IMR-90 (cell line): Measurements from ENCODE around the gene KCNH4. TPM values are rescaled to one million over a fixed set of nuclear protein-coding genes. Genes with fewer than 3 reads are reported as not detected.

Experiments used
- ATAC-seq: fragments of 200-7000 bp; cut with Tn5 transposase; 2 replicates; pipeline ENCODE4 v1.9.1; 2020; ENCODE audit warnings: low read depth, mild to moderate bottlenecking, moderate library complexity
- BruUV-seq: library from RNA; stranded (reverse); fragments of 400-500 nt; replicated peaks from 2 replicates; lab custom pipeline; 2021; lab: Mats Ljungman, UMichigan
- CTCF ChIA-PET: fragments of 300-600 bp; formaldehyde crosslinking; extraction: SDS; loops from one replicate; lab custom pipeline; 2021; ENCODE audit warnings: antibody characterized with exemption; lab: Yijun Ruan, JAX
- POLR2A ChIA-PET: fragments of 300-600 bp; sonication (Branson Sonifier 250); formaldehyde crosslinking; loops from one replicate; lab custom pipeline; 2022; ENCODE audit warnings: antibody characterized with exemption; ENCODE audit not compliant: unreplicated experiment; lab: Charles Lee
- DNase-seq: peaks from one replicate; pipeline ENCODE4 v3.0.0; 2013
- H2AFZ ChIP-seq: replicated peaks from 2 replicates; pipeline ENCODE3; 2013; ENCODE audit warnings: low read length, mild to moderate bottlenecking; ENCODE audit not compliant: poor library complexity
- H2AK5ac ChIP-seq: 2 replicates; pipeline ENCODE4 v1.6.1; 2013; ENCODE audit warnings: low read depth, low read length, inconsistent platforms
- H2AK9ac ChIP-seq: replicated peaks from 2 replicates; pipeline ENCODE3; 2013; ENCODE audit warnings: mild to moderate bottlenecking, low read depth, low read length, moderate library complexity; ENCODE audit not compliant: poor library complexity
- H2BK120ac ChIP-seq: 2 replicates; pipeline ENCODE4 v1.6.1; 2013; ENCODE audit warnings: low read depth, low read length, inconsistent platforms
- H2BK15ac ChIP-seq: 3 replicates; pipeline ENCODE4 v1.6.1; 2013; ENCODE audit warnings: low read depth, low read length, inconsistent platforms
- H2BK20ac ChIP-seq: 2 replicates; pipeline ENCODE4 v1.6.1; 2013; ENCODE audit warnings: low read depth, mild to moderate bottlenecking, inconsistent platforms, low read length, moderate library complexity
- H2BK5ac ChIP-seq: 2 replicates; pipeline ENCODE4 v1.6.1; 2013; ENCODE audit warnings: mild to moderate bottlenecking, low read depth, low read length, inconsistent platforms; ENCODE audit not compliant: poor library complexity, severe bottlenecking
- H3K14ac ChIP-seq: replicated peaks from 2 replicates; pipeline ENCODE4 v1.6.1; 2013; ENCODE audit warnings: low read depth, low read length, inconsistent platforms
- H3K18ac ChIP-seq: 2 replicates; pipeline ENCODE4 v1.6.1; 2013; ENCODE audit warnings: low read depth, low read length, control low read depth
- H3K23ac ChIP-seq: 2 replicates; pipeline ENCODE4 v1.6.1; 2013; ENCODE audit warnings: low read depth, low read length, inconsistent platforms
- H3K27ac ChIP-seq: 2 replicates; pipeline ENCODE4 v1.5.1; 2013; ENCODE audit warnings: mild to moderate bottlenecking, control low read depth, low read length; ENCODE audit not compliant: insufficient read depth
- H3K27me3 ChIP-seq: 2 replicates; pipeline ENCODE4 v1.6.1; 2013; ENCODE audit warnings: low read length; ENCODE audit not compliant: control insufficient read depth, insufficient read depth
- H3K36me3 ChIP-seq: 2 replicates; pipeline ENCODE4 v1.6.1; 2013; ENCODE audit warnings: low read length, mixed read lengths; ENCODE audit not compliant: control insufficient read depth, insufficient read depth
- H3K4ac ChIP-seq: 2 replicates; pipeline ENCODE4 v1.6.1; 2013; ENCODE audit warnings: low read depth, low read length, inconsistent platforms
- H3K4me1 ChIP-seq: 2 replicates; pipeline ENCODE4 v1.6.1; 2013; ENCODE audit warnings: low read length, mixed read lengths; ENCODE audit not compliant: control insufficient read depth, insufficient read depth
- H3K4me2 ChIP-seq: 2 replicates; pipeline ENCODE4 v1.6.1; 2013; ENCODE audit warnings: low read depth, mild to moderate bottlenecking, control low read depth, low read length, moderate library complexity
- H3K4me3 ChIP-seq: 2 replicates; pipeline ENCODE4 v1.5.1; 2013; ENCODE audit warnings: low read depth, mild to moderate bottlenecking, control low read depth, low read length, moderate library complexity; ENCODE audit not compliant: insufficient read depth
- H3K56ac ChIP-seq: 2 replicates; pipeline ENCODE4 v1.6.1; 2013; ENCODE audit warnings: low read length, inconsistent platforms; ENCODE audit not compliant: insufficient read depth; ENCODE audit errors: extremely low read depth
- H3K79me1 ChIP-seq, 2 experiments: 2 replicates each; pipeline ENCODE4 v1.6.1; 2013; ENCODE audit warnings: low read length in 2 of 2, inconsistent platforms in 1 of 2, low read depth in 1 of 2
- H3K9ac ChIP-seq: 2 replicates; pipeline ENCODE4 v1.6.1; 2013; ENCODE audit warnings: low read depth, low read length, control low read depth
- H3K9me1 ChIP-seq: 2 replicates; pipeline ENCODE4 v1.6.1; 2013; ENCODE audit warnings: low read length, inconsistent platforms; ENCODE audit not compliant: insufficient read depth
- H3K9me3 ChIP-seq: 2 replicates; pipeline ENCODE4 v1.6.1; 2013; ENCODE audit warnings: low read length; ENCODE audit not compliant: control insufficient read depth, insufficient read depth
- H4K20me1 ChIP-seq: 2 replicates; pipeline ENCODE4 v1.6.1; 2013; ENCODE audit warnings: low read length, inconsistent platforms; ENCODE audit not compliant: insufficient read depth
- H4K5ac ChIP-seq: 2 replicates; pipeline ENCODE4 v1.6.1; 2013; ENCODE audit warnings: mild to moderate bottlenecking, low read depth, low read length, control low read depth
- H4K8ac ChIP-seq, 2 experiments: 2 replicates each; pipeline ENCODE4 v1.6.1; 2013; ENCODE audit warnings: low read depth in 2 of 2, low read length in 2 of 2, control low read depth in 1 of 2, inconsistent platforms in 1 of 2
- H4K91ac ChIP-seq: 2 replicates; pipeline ENCODE4 v1.6.1; 2013; ENCODE audit warnings: low read depth, low read length, inconsistent platforms; ENCODE audit not compliant: insufficient read depth
- CEBPB ChIP-seq: IDR thresholded peaks from 2 replicates; pipeline ENCODE4 v1.6.1; 2012; ENCODE audit warnings: low read depth, low read length, improper control_type of control experiment
- MAFK ChIP-seq: IDR thresholded peaks from 2 replicates; pipeline ENCODE4 v1.6.1; 2012; ENCODE audit warnings: low read depth, low read length, improper control_type of control experiment
- MAZ ChIP-seq: IDR thresholded peaks from 2 replicates; pipeline ENCODE4 v1.6.1; 2012; ENCODE audit warnings: low read depth, mild to moderate bottlenecking, low read length, improper control_type of control experiment, moderate library complexity, borderline replicate concordance
- MXI1 ChIP-seq: IDR thresholded peaks from 2 replicates; pipeline ENCODE4 v1.6.1; 2012; ENCODE audit warnings: low read depth, mild to moderate bottlenecking, low read length, moderate library complexity, borderline replicate concordance
- NFE2L2 ChIP-seq: fragments of 150-350 bp; IDR thresholded peaks from 2 replicates; pipeline ENCODE4 v1.6.1; 2016; ENCODE audit warnings: low read depth, mild to moderate bottlenecking, low read length
- RAD21 ChIP-seq: IDR thresholded peaks from 2 replicates; pipeline ENCODE4 v1.6.1; 2012; ENCODE audit warnings: low read length, improper control_type of control experiment
- RCOR1 ChIP-seq: IDR thresholded peaks from 2 replicates; pipeline ENCODE4 v1.6.1; 2012; ENCODE audit warnings: mild to moderate bottlenecking, low read length, improper control_type of control experiment; ENCODE audit not compliant: insufficient replicate concordance
- SMC3 ChIP-seq: fragments of 150-350 bp; IDR thresholded peaks from 2 replicates; pipeline ENCODE4 v1.6.1; 2016; ENCODE audit warnings: low read depth, mild to moderate bottlenecking, antibody characterized with exemption, low read length, moderate library complexity
- WGBS, 2 experiments: methylation state at CpG; one replicate each; pipeline versions ENCODE4 v1.1.5 to v1.1.7; 2013; ENCODE audit warnings: missing lambda C conversion rate in 2 of 2; ENCODE audit not compliant: insufficient read length in 1 of 2; ENCODE audit errors: extremely low coverage in 2 of 2; 5-methylcytosine and 5-hydroxymethylcytosine counted together
- dilution Hi-C: fragments of 300-500 bp; cut with HindIII; formaldehyde crosslinking; loops from one replicate; pipeline ENCODE4 v1.14.3; 2018; ENCODE audit warnings: low sequenced_read_pairs; ENCODE audit not compliant: unreplicated experiment
- in situ Hi-C: fragments of 300-500 bp; cut with MboI; formaldehyde crosslinking; loops from 3 replicates; pipeline ENCODE4 v1.14.3; 2019; ENCODE audit warnings: low sequenced_read_pairs, inconsistent platforms, mixed read lengths
- intact Hi-C: fragments of 100-400 bp; cut with micrococcal nuclease; formaldehyde crosslinking; loops from 2 replicates; pipeline ENCODE4 v1.10.0; 2022
- polyA plus RNA-seq, 3 experiments: library from polyadenylated mRNA; depleted of rRNA; stranded (reverse); fragments of >200 nt; gene quantifications; 2 replicates each; pipeline ENCODE4 v1.2.3, GENCODE V29; 2012; ENCODE audit warnings: low replicate concordance in 1 of 3
- total RNA-seq: library from RNA; depleted of rRNA; stranded (reverse); fragments of >200 nt; gene quantifications from 2 replicates; pipeline ENCODE4 v1.2.3, GENCODE V29; 2012

The KCNH4 gene
- total and polyA plus RNA-seq, 2 of the 4 experiments (the other 2 are of a cell fraction), result 0.03 TPM; not detected in 1

DNA sequence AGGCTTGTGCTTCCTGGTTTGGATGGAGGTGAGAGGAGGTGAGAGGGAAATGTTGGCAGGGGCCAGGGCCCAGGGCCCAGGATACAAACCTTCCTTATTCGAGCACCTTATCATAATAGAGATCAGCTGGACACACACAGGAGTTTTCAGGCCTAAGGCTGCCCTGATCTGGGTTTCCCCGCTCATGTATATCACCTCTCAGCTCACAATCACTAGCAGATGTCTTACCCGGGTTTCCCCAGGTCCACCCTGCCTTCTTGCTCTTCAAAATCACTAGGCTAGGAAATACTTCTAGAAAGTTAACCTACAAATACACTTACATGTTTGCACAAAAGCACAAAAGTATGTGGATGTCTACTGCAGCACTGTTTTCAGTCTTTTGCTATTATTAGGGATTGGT, 54.1 kb downstream of the KCNH4 start:
- Histone ChIP-seq H3K27ac (no peak overlapping the region), H4K5ac (no peak overlapping the region), H3K9me1 (peaks cover 19% of the 10 kb centered on the region), H3K9me3 (no peaks in the 10 kb centered on the region), H3K14ac (no peak overlapping the region), H3K4ac (no peak overlapping the region), H2AK9ac (no peak overlapping the region), H3K36me3 (peaks cover 57% of the 10 kb centered on the region), H4K8ac (no peak overlapping the region), H3K4me2 (no peak overlapping the region), H2BK5ac (no peak overlapping the region), H3K79me1 (peaks cover 30 to 38% of the 10 kb centered on the region in 2 experiments), H2BK20ac (no peak overlapping the region), H4K91ac (no peak overlapping the region), H2BK15ac (no peak overlapping the region), H2BK120ac (no peak overlapping the region), H3K4me1 (peaks cover 4% of the 10 kb centered on the region), H4K20me1 (peaks cover 22% of the 10 kb centered on the region), H3K9ac (no peak overlapping the region), H3K27me3 (no peaks in the 10 kb centered on the region), H2AFZ (no peak overlapping the region), H3K18ac (no peak overlapping the region), H3K4me3 (no peak overlapping the region), H3K56ac (no peak overlapping the region), H2AK5ac (no peak overlapping the region), H3K23ac (no peak overlapping the region)
- intact Hi-C loops, result no loop called here
- dilution Hi-C loops, result no loop called here
- no peak for TF ChIP-seq MXI1
- TF ChIP-seq MAZ, result no peak
- TF ChIP-seq RAD21, result no peak
- no peak for TF ChIP-seq NFE2L2
- no peak for TF ChIP-seq CEBPB
- no peak for TF ChIP-seq MAFK
- TF ChIP-seq SMC3, result no peak
- TF ChIP-seq RCOR1, result no peak
- ChIA-PET POLR2A (no interaction called here), CTCF (no interaction called here)
- BruUV-seq, result no TSS peak
- ATAC-seq (no peak), DNase-seq (no peak)
- in situ Hi-C loops, result no loop called here
- WGBS, 2 experiments, result 100% methylated on average over 1 of the region's 3 CpGs; no CpG with 5 or more reads in 1 of the 2 experiments
